Inflammatory macrophage (primary cell): ENCODE results near the gene REG3G.
A peak's percentile ranks its signal among the peaks of the same experiment; 100 is the strongest.

Source experiments
- DNase-seq, 2 donors: peaks; one replicate each; pipeline ENCODE4 v3.0.0-alpha.2; 2020 to 2022
- total RNA-seq, 18 experiments: gene quantifications; one replicate each; lab custom pipeline; 2026; ENCODE audit warnings: mixed read lengths in 6 of 18, inconsistent platforms in 2 of 18; lab: John Stamatoyannopoulos, UW

REG3G gene
- 0 to 0.09 (median 0) reads per million in 18 experiments for total RNA-seq

- DNase-seq, result no peak
Observed at GRCh38 chr2:79025421-79025820, at the start of gene REG3G. Gene REG3G (plus strand): TSS chr2:79025702. CDS start chr2:79026094, 392 bp downstream.

GRCh38 chr2:78977661-78978145, 47.8 kb upstream of the REG3G start:
- DNase-seq, result peak; percentile 62 to 84

GRCh38 chr2:78978340-78978739, 47.2 kb upstream of the REG3G start:
- DNase-seq, result no peak

- peak; percentile 38 for DNase-seq
Observed at GRCh38 chr2:78979380-78980151, 45.9 kb upstream of the REG3G start.

GRCh38 chr2:78980152-78980465, 45.4 kb upstream of the REG3G start:
- no peak for DNase-seq

GRCh38 chr2:78980871-78981270, 44.6 kb upstream of the REG3G start:
- no peak for DNase-seq

- no peak for DNase-seq
Observed at GRCh38 chr2:78982638-78983330, 42.7 kb upstream of the REG3G start.

GRCh38 chr2:78984386-78984785, 41.1 kb upstream of the REG3G start:
- no peak for DNase-seq

GRCh38 chr2:78985558-78985957, 39.9 kb upstream of the REG3G start:
- no peak for DNase-seq

GRCh38 chr2:78989051-78989450, 36.5 kb upstream of the REG3G start:
- no peak for DNase-seq

- DNase-seq, result no peak
Observed at GRCh38 chr2:78992451-78992806, 33.1 kb upstream of the REG3G start.

GRCh38 chr2:78992807-78993517, 32.5 kb upstream of the REG3G start:
- no peak for DNase-seq

GRCh38 chr2:78993518-78994148, 31.9 kb upstream of the REG3G start:
- no peak for DNase-seq

GRCh38 chr2:78994789-78995188, 30.7 kb upstream of the REG3G start:
- DNase-seq, result no peak

- peak; percentile 7 to 27 for DNase-seq
Observed at GRCh38 chr2:78999406-78999805, 26.1 kb upstream of the REG3G start.

- DNase-seq, result no peak
Observed at GRCh38 chr2:79000008-79000576, 25.4 kb upstream of the REG3G start.

GRCh38 chr2:79001285-79001684, 24.2 kb upstream of the REG3G start:
- no peak for DNase-seq

GRCh38 chr2:79004680-79005079, 20.8 kb upstream of the REG3G start:
- DNase-seq, result no peak

GRCh38 chr2:79005216-79005615, 20.3 kb upstream of the REG3G start:
- DNase-seq, result no peak

GRCh38 chr2:79009388-79009787, 16.1 kb upstream of the REG3G start:
- DNase-seq, result no peak

GRCh38 chr2:79011496-79011895, 14.0 kb upstream of the REG3G start:
- DNase-seq, result no peak

- DNase-seq, result no peak
Observed at GRCh38 chr2:79013629-79014028, 11.9 kb upstream of the REG3G start.

GRCh38 chr2:79016342-79016741, 9.2 kb upstream of the REG3G start:
- no peak for DNase-seq
